Measurements from ENCODE around the gene NRXN2. TPM values are rescaled to one million over a fixed set of nuclear protein-coding genes. Genes with fewer than 3 reads are reported as not detected.

The NRXN2 gene
- polyA plus RNA-seq, 1 of the 3 experiments (the other 2 are of a cell fraction), result 0.15 TPM

- H3K9me2 ChIP-seq, result no peaks in the 10 kb centered on the region
- H3K79me2 ChIP-seq (ENCODE audit: insufficient read depth), result no peaks in the 10 kb centered on the region
- H3K27me3 ChIP-seq (ENCODE audit: insufficient read depth), result no peaks in the 10 kb centered on the region
- H4K20me1 ChIP-seq (ENCODE audit: insufficient read depth), result no peaks in the 10 kb centered on the region
- H3K4me2 ChIP-seq, result no peak within 1 kb of the TSS
- CTCF ChIA-PET, result interaction anchor here (3.2 kb wide), 1 partner anchor 142 kb away, joined by 11 read pairs; no protein-coding TSS in a partner anchor
- H3K4me1 ChIP-seq (ENCODE audit: control insufficient read depth in 1 of 2, insufficient read depth in 2 of 2, low read depth in 1 of 2, low read length in 1 of 2), result no peaks in the 10 kb centered on the region
- H3K36me3 ChIP-seq (replicated peaks in 1 of 2; ENCODE audit: control insufficient read depth in 1 of 2, insufficient read depth in 2 of 2, low read length in 1 of 2), result no peaks in the 10 kb centered on the region
- H3K27ac ChIP-seq (ENCODE audit: low read depth in 2 of 2, low read length in 1 of 2), result no peak within 1 kb of the TSS
- no peaks in the 10 kb centered on the region for H3K9me3 ChIP-seq
- 53% methylated on average over 6 of the region's 14 CpGs for WGBS (ENCODE audit: low lambda C conversion rate)
- H3K9ac ChIP-seq, result no peak within 1 kb of the TSS
- no peak within 1 kb of the TSS for H2AFZ ChIP-seq (ENCODE audit: low read depth)
- POLR2A ChIA-PET, result no interaction called here
- H3F3A ChIP-seq (replicated peaks; ENCODE audit: insufficient read depth), result no peaks in the 10 kb centered on the region
- H3K4me3 ChIP-seq (ENCODE audit: low read depth in 2 of 2, low read length in 1 of 2), result no peak within 1 kb of the TSS
- DNase-seq, result no peak
- TF ChIP-seq TAF1 (IDR thresholded peaks at IDR 0.05; ENCODE audit: borderline replicate concordance, low read depth, low read length) (no peak), YY1 (IDR thresholded peaks at IDR 0.05; ENCODE audit: low read depth) (no peak), RFX5 (IDR thresholded peaks at IDR 0.05; ENCODE audit: low read length) (no peak), USF2 (IDR thresholded peaks at IDR 0.05; ENCODE audit: borderline replicate concordance, low read depth, low read length) (no peak)
Observed at GRCh38 chr11:64590763-64591221, 132.2 kb downstream of the NRXN2 start, which contains the start of gene SLC22A12. SLC22A12 (plus strand) TSS chr11:64591220; CDS start chr11:64591557, 337 bp downstream.

GRCh38 chr11:64588701-64589100 is 134.3 kb downstream of the NRXN2 start:
- H3K27me3 ChIP-seq (ENCODE audit: insufficient read depth), result no peaks in the 10 kb centered on the region
- POLR2A ChIA-PET, result no interaction called here
- no peaks in the 10 kb centered on the region for H3K36me3 ChIP-seq (replicated peaks in 1 of 2; ENCODE audit: control insufficient read depth in 1 of 2, insufficient read depth in 2 of 2, low read length in 1 of 2)
- H3K9me2 ChIP-seq, result no peaks in the 10 kb centered on the region
- no peaks in the 10 kb centered on the region for H4K20me1 ChIP-seq (ENCODE audit: insufficient read depth)
- H3K9me3 ChIP-seq, result no peaks in the 10 kb centered on the region
- H3F3A ChIP-seq (replicated peaks; ENCODE audit: insufficient read depth), result no peaks in the 10 kb centered on the region
- H3K79me2 ChIP-seq (ENCODE audit: insufficient read depth), result no peaks in the 10 kb centered on the region
- no peak overlapping the region for H3K4me2 ChIP-seq
- WGBS (ENCODE audit: low lambda C conversion rate), result 33% methylated on average over 2 of the region's 2 CpGs
- H3K4me1 ChIP-seq (ENCODE audit: control insufficient read depth in 1 of 2, insufficient read depth in 2 of 2, low read depth in 1 of 2, low read length in 1 of 2), result no peaks in the 10 kb centered on the region
- H3K4me3 ChIP-seq (ENCODE audit: low read depth in 2 of 2, low read length in 1 of 2), result no peak overlapping the region
- TF ChIP-seq NFIC (IDR thresholded peaks at IDR 0.05; ENCODE audit: borderline replicate concordance), result no peak
- no peak for TF ChIP-seq YY1 (IDR thresholded peaks at IDR 0.05; ENCODE audit: low read depth)
- TF ChIP-seq RAD21 (IDR thresholded peaks at IDR 0.05; ENCODE audit: low read length), result no peak
- no peak for TF ChIP-seq TCF12 (IDR thresholded peaks at IDR 0.05)
- TF ChIP-seq PBX3 (IDR thresholded peaks at IDR 0.05), result no peak
- no peak for TF ChIP-seq IRF3 (IDR thresholded peaks at IDR 0.05; ENCODE audit: low read depth, low read length)
- TF ChIP-seq FOXJ3 (CRISPR knock-in tag; IDR thresholded peaks at IDR 0.05), result no peak
- TF ChIP-seq GABPA (IDR thresholded peaks at IDR 0.05; ENCODE audit: low read depth), result no peak
- TF ChIP-seq SIN3A (IDR thresholded peaks at IDR 0.05; ENCODE audit: borderline replicate concordance, low read depth, low read length), result no peak
- CTCF ChIA-PET, result interaction anchor here (1.1 to 3.2 kb wide), 2 partner anchors 61 to 140 kb away, joined by 4 to 11 read pairs; no protein-coding TSS in a partner anchor
- H3K27ac ChIP-seq (ENCODE audit: low read depth in 2 of 2, low read length in 1 of 2), result no peak overlapping the region
- DNase-seq, result no peak
- H2AFZ ChIP-seq (ENCODE audit: low read depth), result no peak overlapping the region
- H3K9ac ChIP-seq, result no peak overlapping the region
